ENCODE measurements around the gene FCER1G. TPM values are rescaled to one million over a fixed set of nuclear protein-coding genes. Genes with fewer than 3 reads are reported as not detected.

FCER1G gene
- total RNA-seq, 1 experiment from 2014 or later, result 0.77 TPM

- Histone ChIP-seq H3K27ac (ENCODE audit: low read length) (peak overlapping the region; percentile 89), H3K36me3 (ENCODE audit: control insufficient read depth, insufficient read depth, low read length) (peaks cover 8% of the 10 kb centered on the region), H3K27me3 (ENCODE audit: control insufficient read depth, insufficient read depth, low read length) (no peaks in the 10 kb centered on the region), H3K4me1 (ENCODE audit: control insufficient read depth, insufficient read depth, low read length) (peaks cover 16% of the 10 kb centered on the region), H3K9me3 (ENCODE audit: control insufficient read depth, insufficient read depth, low read depth, low read length) (no peaks in the 10 kb centered on the region), H3K4me3 (ENCODE audit: low read depth in 2 of 2, low read length in 2 of 2) (peak overlapping the region; percentile 83 to 88)
- BruUV-seq (replicated peaks), result no TSS peak
- ChIA-PET CTCF (interaction anchor here (0.7 kb wide), 1 partner anchor 152 kb away, joined by 11 read pairs; no protein-coding TSS in a partner anchor), POLR2A (interaction anchor here (0.6 to 1.4 kb wide), 2 partner anchors 13 to 146 kb away, joined by 3 to 5 read pairs; partner anchors contain the start of genes F11R and UFC1)
- intact Hi-C loops (cut with micrococcal nuclease; ENCODE audit: unreplicated experiment), result no loop called here
- ATAC-seq (no peak; the same call in 1 of the 2 replicates), DNase-seq (ENCODE audit: low read depth, low spot score) (no peak)
- in situ Hi-C loops (cut with HindIII; ENCODE audit: low pct_unique_long_range_greater_than_20kb, low sequenced_read_pairs), result no loop called here
- no peak for TF ChIP-seq POLR2AphosphoS5 (IDR thresholded peaks at IDR 0.05; ENCODE audit: low read depth, low read length)
- no peak for TF ChIP-seq SIN3A (IDR thresholded peaks at IDR 0.05; ENCODE audit: borderline replicate concordance, insufficient read depth, low read depth, low read length)
- no peak for TF ChIP-seq REST (IDR thresholded peaks at IDR 0.05; ENCODE audit: insufficient read depth in 1 of 2, low read depth in 2 of 2, low read length in 1 of 2)
- no peak for TF ChIP-seq TCF7L2 (IDR thresholded peaks at IDR 0.05; ENCODE audit: low read depth, low read length)
- TF ChIP-seq CTCF (IDR thresholded peaks at IDR 0.05), result no peak
These were observed 48.2 kb upstream of the FCER1G start for GRCh38 chr1:161166669-161167548.

DNA sequence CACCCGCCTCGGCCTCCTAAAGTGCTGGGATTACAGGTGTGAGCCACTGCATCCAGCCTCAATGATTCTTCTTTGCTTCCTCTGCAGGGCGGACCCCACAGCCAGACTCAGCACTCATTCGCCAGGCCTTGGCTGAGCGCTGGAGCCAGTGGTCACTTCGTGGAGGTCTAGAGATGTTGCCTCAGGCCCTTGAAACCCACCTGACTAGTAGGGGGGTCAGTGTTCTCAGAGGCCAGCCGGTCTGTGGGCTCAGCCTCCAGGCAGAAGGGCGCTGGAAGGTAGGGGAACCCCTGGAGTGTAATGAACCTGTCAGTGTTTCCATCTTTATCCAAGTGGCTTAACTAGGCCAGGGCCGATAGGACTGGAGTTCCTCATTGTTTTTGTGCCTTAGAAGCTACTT lies 46.2 kb upstream of the FCER1G start:
- Histone ChIP-seq H3K27ac (ENCODE audit: low read length) (no peak overlapping the region), H3K9me3 (ENCODE audit: control insufficient read depth, insufficient read depth, low read depth, low read length) (no peaks in the 10 kb centered on the region), H3K36me3 (ENCODE audit: control insufficient read depth, insufficient read depth, low read length) (peaks cover 17% of the 10 kb centered on the region), H3K4me1 (ENCODE audit: control insufficient read depth, insufficient read depth, low read length) (peaks cover 16% of the 10 kb centered on the region), H3K27me3 (ENCODE audit: control insufficient read depth, insufficient read depth, low read length) (no peaks in the 10 kb centered on the region), H3K4me3 (ENCODE audit: low read depth in 2 of 2, low read length in 2 of 2) (no peak overlapping the region)
- intact Hi-C loops (cut with micrococcal nuclease; ENCODE audit: unreplicated experiment) (no loop called here), in situ Hi-C loops (cut with HindIII; ENCODE audit: low pct_unique_long_range_greater_than_20kb, low sequenced_read_pairs) (no loop called here)
- DNase-seq (ENCODE audit: low read depth, low spot score) (no peak), ATAC-seq (no peak)
- no TSS peak for BruUV-seq (replicated peaks)
- POLR2A ChIA-PET, result interaction anchor here (0.6 kb wide), 1 partner anchor 725 kb away, joined by 22 read pairs; no protein-coding TSS in a partner anchor
- CTCF ChIA-PET, result no interaction called here
- TF ChIP-seq TCF7L2 (IDR thresholded peaks at IDR 0.05; ENCODE audit: low read depth, low read length) (no peak), CTCF (IDR thresholded peaks at IDR 0.05) (no peak)
